PC-3 (cell line): ENCODE data around the gene ADCY2. TPM values are rescaled to one million over a fixed set of nuclear protein-coding genes. Genes with fewer than 3 reads are reported as not detected.

Source experiments
- ATAC-seq: fragments of 200-7000 bp; cut with Tn5 transposase; 2 replicates; pipeline ENCODE4 v1.9.1; 2020; ENCODE audit warnings: mild to moderate bottlenecking, moderate library complexity
- BruUV-seq: library from RNA; stranded (reverse); fragments of 400-500 nt; replicated peaks from 2 replicates; lab custom pipeline; 2021; lab: Mats Ljungman, UMichigan
- CTCF ChIA-PET: fragments of 300-600 bp; sonication (Branson Sonifier 250); formaldehyde crosslinking; loops from one replicate; lab custom pipeline; 2022; ENCODE audit warnings: antibody characterized with exemption; lab: Charles Lee
- POLR2A ChIA-PET: fragments of 300-600 bp; sonication (Branson Sonifier 250); formaldehyde crosslinking; loops from one replicate; lab custom pipeline; 2022; ENCODE audit warnings: antibody characterized with exemption; ENCODE audit not compliant: unreplicated experiment; lab: Charles Lee
- DNase-seq: peaks from one replicate; pipeline ENCODE4 v3.0.0-alpha.2; 2015
- H2AFZ ChIP-seq: fragments of 300-600 bp; sonication (generic); 2 replicates; pipeline ENCODE4 v1.6.0; 2016; ENCODE audit warnings: antibody characterized with exemption, low read length
- H3F3A ChIP-seq: fragments of 300-600 bp; sonication (generic); one replicate; pipeline ENCODE4 v1.6.0; 2017; ENCODE audit warnings: antibody characterized with exemption, low read length, control low read depth, mild to moderate bottlenecking; ENCODE audit not compliant: unreplicated experiment
- H3K27ac ChIP-seq: fragments of 300-600 bp; sonication (generic); 2 replicates; pipeline ENCODE4 v1.5.1; 2016; ENCODE audit warnings: mild to moderate bottlenecking, low read length
- H3K27me3 ChIP-seq: fragments of 300-600 bp; sonication (generic); 2 replicates; pipeline ENCODE4 v1.6.1; 2016; ENCODE audit warnings: low read length, mixed read lengths
- H3K36me3 ChIP-seq: fragments of 300-600 bp; sonication (generic); 2 replicates; pipeline ENCODE4 v1.6.1; 2016; ENCODE audit warnings: low read depth, mixed run types, low read length, mixed read lengths
- H3K4me1 ChIP-seq: fragments of 300-600 bp; sonication (generic); 2 replicates; pipeline ENCODE4 v1.5.1; 2016; ENCODE audit warnings: low read length; ENCODE audit not compliant: insufficient read depth
- H3K4me2 ChIP-seq: fragments of 300-600 bp; sonication (generic); 2 replicates; pipeline ENCODE4 v1.6.0; 2016; ENCODE audit warnings: low read length
- H3K4me3 ChIP-seq: fragments of 300-600 bp; sonication (generic); 2 replicates; pipeline ENCODE4 v1.5.1; 2016; ENCODE audit warnings: mild to moderate bottlenecking, low read length, mixed read lengths
- H3K79me2 ChIP-seq: fragments of 300-600 bp; sonication (generic); 2 replicates; pipeline ENCODE4 v1.6.1; 2017; ENCODE audit warnings: low read length, mixed read lengths
- H3K9ac ChIP-seq: fragments of 300-600 bp; sonication (generic); 2 replicates; pipeline ENCODE4 v1.6.0; 2016; ENCODE audit warnings: mild to moderate bottlenecking, low read length
- H3K9me2 ChIP-seq: fragments of 300-600 bp; sonication (generic); replicated peaks from 2 replicates; pipeline ENCODE4 v1.6.1; 2016; ENCODE audit warnings: mixed run types, low read length, mixed read lengths
- H3K9me3 ChIP-seq: fragments of 300-600 bp; sonication (generic); 2 replicates; pipeline ENCODE4 v1.6.1; 2016; ENCODE audit warnings: low read length, mixed read lengths
- H4K20me1 ChIP-seq: fragments of 300-600 bp; sonication (generic); 2 replicates; pipeline ENCODE4 v1.6.1; 2016; ENCODE audit warnings: low read length, mixed read lengths
- EZH2 ChIP-seq: fragments of 300-600 bp; sonication (generic); IDR thresholded peaks from one replicate; pipeline ENCODE4 v1.6.1; 2017; ENCODE audit warnings: antibody characterized with exemption, mild to moderate bottlenecking, low read length; ENCODE audit not compliant: unreplicated experiment
- EZH2phosphoT487 ChIP-seq: fragments of 300-600 bp; sonication (generic); IDR thresholded peaks from 2 replicates; pipeline ENCODE4 v1.6.1; 2018; ENCODE audit warnings: mild to moderate bottlenecking, antibody characterized with exemption, low read length, borderline replicate concordance
- intact Hi-C: fragments of 100-400 bp; cut with micrococcal nuclease; formaldehyde crosslinking; loops from 2 replicates; pipeline ENCODE4 v1.9.0; 2023
- total RNA-seq: library from RNA; depleted of rRNA; stranded (reverse); fragments of >200 nt; gene quantifications from 2 replicates; pipeline ENCODE4 v1.2.3, GENCODE V29; 2014
- TF ChIP-seq, protein P1 (sequence below): fragments of 300-600 bp; sonication (generic); conservative IDR thresholded peaks from 2 replicates; pipeline ENCODE4 v1.5.1; 2017; ENCODE audit warnings: antibody characterized with exemption, low read depth, mild to moderate bottlenecking, low read length

Gene ADCY2
- total RNA-seq, 1 experiment from 2014 or later = not detected

GRCh38 chr5:7679663-7680062 is 283.7 kb downstream of the ADCY2 start:
- Histone ChIP-seq H3K36me3 (no peaks in the 10 kb centered on the region), H3K27ac (no peak overlapping the region), H2AFZ (no peak overlapping the region), H3K27me3 (peaks cover 37% of the 10 kb centered on the region), H3K4me2 (no peak overlapping the region), H3K9me2 (no peaks in the 10 kb centered on the region), H3K4me1 (no peaks in the 10 kb centered on the region), H3K79me2 (no peaks in the 10 kb centered on the region), H3F3A (no peaks in the 10 kb centered on the region), H4K20me1 (no peaks in the 10 kb centered on the region), H3K9ac (no peak overlapping the region), H3K9me3 (0 out of 2 replicates have a peak, but pooled peaks cover 5% of the 10 kb centered on the region), H3K4me3 (no peak overlapping the region)
- CTCF ChIA-PET = no interaction called here
- intact Hi-C loops = no loop called here
- POLR2A ChIA-PET = no interaction called here
- no peak for ATAC-seq
- no peak for TF ChIP-seq EZH2
- TF ChIP-seq, protein P1, sequence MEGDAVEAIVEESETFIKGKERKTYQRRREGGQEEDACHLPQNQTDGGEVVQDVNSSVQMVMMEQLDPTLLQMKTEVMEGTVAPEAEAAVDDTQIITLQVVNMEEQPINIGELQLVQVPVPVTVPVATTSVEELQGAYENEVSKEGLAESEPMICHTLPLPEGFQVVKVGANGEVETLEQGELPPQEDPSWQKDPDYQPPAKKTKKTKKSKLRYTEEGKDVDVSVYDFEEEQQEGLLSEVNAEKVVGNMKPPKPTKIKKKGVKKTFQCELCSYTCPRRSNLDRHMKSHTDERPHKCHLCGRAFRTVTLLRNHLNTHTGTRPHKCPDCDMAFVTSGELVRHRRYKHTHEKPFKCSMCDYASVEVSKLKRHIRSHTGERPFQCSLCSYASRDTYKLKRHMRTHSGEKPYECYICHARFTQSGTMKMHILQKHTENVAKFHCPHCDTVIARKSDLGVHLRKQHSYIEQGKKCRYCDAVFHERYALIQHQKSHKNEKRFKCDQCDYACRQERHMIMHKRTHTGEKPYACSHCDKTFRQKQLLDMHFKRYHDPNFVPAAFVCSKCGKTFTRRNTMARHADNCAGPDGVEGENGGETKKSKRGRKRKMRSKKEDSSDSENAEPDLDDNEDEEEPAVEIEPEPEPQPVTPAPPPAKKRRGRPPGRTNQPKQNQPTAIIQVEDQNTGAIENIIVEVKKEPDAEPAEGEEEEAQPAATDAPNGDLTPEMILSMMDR = no peak
- no peak for TF ChIP-seq EZH2phosphoT487
- no peak for DNase-seq
- no TSS peak for BruUV-seq

- ATAC-seq (no peak), DNase-seq (no peak)
- CTCF ChIA-PET = no interaction called here
- TF ChIP-seq EZH2 = no peak
- TF ChIP-seq, protein P1 = no peak
- no peak for TF ChIP-seq EZH2phosphoT487
- no peak overlapping the region for H3K4me2 ChIP-seq
- H3K9me2 ChIP-seq = no peaks in the 10 kb centered on the region
- no peaks in the 10 kb centered on the region for H3K36me3 ChIP-seq
- peaks cover 35% of the 10 kb centered on the region for H3K27me3 ChIP-seq
- POLR2A ChIA-PET = no interaction called here
- H3K4me3 ChIP-seq = no peak overlapping the region
- H4K20me1 ChIP-seq = no peaks in the 10 kb centered on the region
- intact Hi-C loops = no loop called here
- no peak overlapping the region for H3K27ac ChIP-seq
- no peaks in the 10 kb centered on the region for H3F3A ChIP-seq
- H3K9me3 ChIP-seq = 0 out of 2 replicates have a peak, but pooled peaks cover 5% of the 10 kb centered on the region
- no peak overlapping the region for H3K9ac ChIP-seq
- H2AFZ ChIP-seq = no peak overlapping the region
- no TSS peak for BruUV-seq
- H3K79me2 ChIP-seq = no peaks in the 10 kb centered on the region
- no peaks in the 10 kb centered on the region for H3K4me1 ChIP-seq
Measured at GRCh38 chr5:7680260-7680659, 284.3 kb downstream of the ADCY2 start.

GRCh38 chr5:7682379-7682778 is 286.4 kb downstream of the ADCY2 start:
- no peak overlapping the region for H3K9ac ChIP-seq
- intact Hi-C loops = no loop called here
- ChIA-PET POLR2A (no interaction called here), CTCF (no interaction called here)
- BruUV-seq = no TSS peak
- H2AFZ ChIP-seq = no peak overlapping the region
- no peak for TF ChIP-seq EZH2phosphoT487
- H3K4me1 ChIP-seq = no peaks in the 10 kb centered on the region
- H3K27ac ChIP-seq = no peak overlapping the region
- ATAC-seq (no peak), DNase-seq (no peak)
- H3K9me2 ChIP-seq = no peaks in the 10 kb centered on the region
- peaks cover 24% of the 10 kb centered on the region for H3K27me3 ChIP-seq
- no peaks in the 10 kb centered on the region for H3K79me2 ChIP-seq
- H3K4me3 ChIP-seq = no peak overlapping the region
- no peaks in the 10 kb centered on the region for H3F3A ChIP-seq
- H4K20me1 ChIP-seq = no peaks in the 10 kb centered on the region
- H3K4me2 ChIP-seq = no peak overlapping the region
- H3K36me3 ChIP-seq = no peaks in the 10 kb centered on the region
- no peaks in the 10 kb centered on the region for H3K9me3 ChIP-seq
